Panc1 (cell line): Measurements from ENCODE around the gene LSM2.

Source experiments
- CTCF ChIP-seq: fragments of 450-650 bp; IDR thresholded peaks from 2 replicates; pipeline ENCODE4 v1.5.1; 2017; ENCODE audit warnings: mild to moderate bottlenecking
- POLR2AphosphoS5 ChIP-seq: IDR thresholded peaks from 2 replicates; pipeline ENCODE4 v1.6.1; 2012; ENCODE audit warnings: mild to moderate bottlenecking, low read depth, low read length, moderate library complexity
- REST ChIP-seq, 2 experiments: IDR thresholded peaks; 2 replicates each; pipeline ENCODE4 v1.6.1; 2011 to 2012; ENCODE audit warnings: low read depth in 2 of 2, control low read depth in 1 of 2, low read length in 1 of 2, mild to moderate bottlenecking in 1 of 2, moderate library complexity in 1 of 2; ENCODE audit not compliant: insufficient read depth in 1 of 2
- SIN3A ChIP-seq: IDR thresholded peaks from 2 replicates; pipeline ENCODE4 v1.6.1; 2012; ENCODE audit warnings: low read depth, mild to moderate bottlenecking, low read length, moderate library complexity, borderline replicate concordance; ENCODE audit not compliant: insufficient read depth

- TF ChIP-seq CTCF: no peak
- TF ChIP-seq POLR2AphosphoS5: no peak
- no peak for TF ChIP-seq REST (IDR thresholded peaks at IDR 0.05; ENCODE audit: insufficient read depth in 1 of 2, low read depth in 2 of 2, low read length in 1 of 2)
- no peak for TF ChIP-seq SIN3A
Observed at GRCh38 chr6:31762356-31762755, 44.4 kb downstream of the LSM2 start, which contains the start of gene SAPCD1.
